HL-60 (cell line): ENCODE data around the gene FMO4.

ENCODE experiments used
- DNase-seq, 2 experiments: peaks; one replicate each; pipeline ENCODE4 v3.0.0-alpha.2; 2010 to 2020; ENCODE audit warnings: low read depth in 1 of 2, low spot score in 1 of 2
- H3K27ac ChIP-seq: fragments of 250-450 bp; sonication (Bioruptor Pico); replicated peaks from 2 replicates; pipeline ENCODE4 v1.5.1; 2020; ENCODE audit warnings: mild to moderate bottlenecking, moderate library complexity
- H3K27me3 ChIP-seq: fragments of 250-450 bp; sonication (Bioruptor Pico); 2 replicates; pipeline ENCODE4 v1.5.1; 2021; ENCODE audit warnings: mild to moderate bottlenecking, moderate library complexity; ENCODE audit not compliant: insufficient read depth, poor library complexity, severe bottlenecking
- H3K4me3 ChIP-seq: replicated peaks from 2 replicates; pipeline ENCODE4 v1.5.1; 2011; ENCODE audit warnings: mild to moderate bottlenecking, control low read depth, low read length; ENCODE audit not compliant: insufficient read depth
- GABPA ChIP-seq: IDR thresholded peaks from 2 replicates; pipeline ENCODE4 v1.6.1; 2012; ENCODE audit warnings: low read depth
- POLR2AphosphoS5 ChIP-seq: IDR thresholded peaks from 2 replicates; pipeline ENCODE4 v1.6.1; 2012; ENCODE audit warnings: low read depth
- SPI1 ChIP-seq: IDR thresholded peaks from 2 replicates; pipeline ENCODE4 v1.6.1; 2012; ENCODE audit warnings: low read depth, mild to moderate bottlenecking, borderline replicate concordance
- TF ChIP-seq, protein P1 (sequence below): IDR thresholded peaks from 2 replicates; pipeline ENCODE4 v1.6.1; 2012; ENCODE audit warnings: low read depth; ENCODE audit not compliant: insufficient replicate concordance
- TF ChIP-seq, protein P2 (sequence below): IDR thresholded peaks from one replicate; pipeline ENCODE4 v1.5.1; 2011; ENCODE audit warnings: low read length, control low read depth, inconsistent platforms; ENCODE audit not compliant: insufficient read depth

The FMO4 gene

DNA sequence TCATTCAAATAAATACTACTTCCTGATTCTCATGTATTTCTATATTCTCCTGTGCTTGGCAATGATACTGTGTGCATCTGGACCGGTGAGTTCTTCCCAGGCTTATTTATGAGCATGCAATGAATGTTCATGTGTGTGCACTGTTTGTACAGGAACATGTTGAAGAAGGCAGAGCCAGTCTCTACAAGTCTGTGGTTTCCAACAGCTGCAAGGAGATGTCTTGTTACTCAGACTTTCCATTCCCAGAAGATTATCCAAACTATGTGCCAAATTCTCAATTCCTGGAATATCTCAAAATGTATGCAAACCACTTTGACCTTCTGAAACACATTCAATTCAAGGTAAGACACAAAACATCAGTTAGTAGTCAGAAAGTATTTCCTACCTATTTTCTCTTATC, 46.6 kb upstream of the FMO4 start:
- H3K27ac ChIP-seq: no peak overlapping the region
- H3K4me3 ChIP-seq: no peak overlapping the region
- TF ChIP-seq POLR2AphosphoS5: no peak
- no peak for TF ChIP-seq SPI1
- TF ChIP-seq GABPA: no peak
- TF ChIP-seq, protein P1, sequence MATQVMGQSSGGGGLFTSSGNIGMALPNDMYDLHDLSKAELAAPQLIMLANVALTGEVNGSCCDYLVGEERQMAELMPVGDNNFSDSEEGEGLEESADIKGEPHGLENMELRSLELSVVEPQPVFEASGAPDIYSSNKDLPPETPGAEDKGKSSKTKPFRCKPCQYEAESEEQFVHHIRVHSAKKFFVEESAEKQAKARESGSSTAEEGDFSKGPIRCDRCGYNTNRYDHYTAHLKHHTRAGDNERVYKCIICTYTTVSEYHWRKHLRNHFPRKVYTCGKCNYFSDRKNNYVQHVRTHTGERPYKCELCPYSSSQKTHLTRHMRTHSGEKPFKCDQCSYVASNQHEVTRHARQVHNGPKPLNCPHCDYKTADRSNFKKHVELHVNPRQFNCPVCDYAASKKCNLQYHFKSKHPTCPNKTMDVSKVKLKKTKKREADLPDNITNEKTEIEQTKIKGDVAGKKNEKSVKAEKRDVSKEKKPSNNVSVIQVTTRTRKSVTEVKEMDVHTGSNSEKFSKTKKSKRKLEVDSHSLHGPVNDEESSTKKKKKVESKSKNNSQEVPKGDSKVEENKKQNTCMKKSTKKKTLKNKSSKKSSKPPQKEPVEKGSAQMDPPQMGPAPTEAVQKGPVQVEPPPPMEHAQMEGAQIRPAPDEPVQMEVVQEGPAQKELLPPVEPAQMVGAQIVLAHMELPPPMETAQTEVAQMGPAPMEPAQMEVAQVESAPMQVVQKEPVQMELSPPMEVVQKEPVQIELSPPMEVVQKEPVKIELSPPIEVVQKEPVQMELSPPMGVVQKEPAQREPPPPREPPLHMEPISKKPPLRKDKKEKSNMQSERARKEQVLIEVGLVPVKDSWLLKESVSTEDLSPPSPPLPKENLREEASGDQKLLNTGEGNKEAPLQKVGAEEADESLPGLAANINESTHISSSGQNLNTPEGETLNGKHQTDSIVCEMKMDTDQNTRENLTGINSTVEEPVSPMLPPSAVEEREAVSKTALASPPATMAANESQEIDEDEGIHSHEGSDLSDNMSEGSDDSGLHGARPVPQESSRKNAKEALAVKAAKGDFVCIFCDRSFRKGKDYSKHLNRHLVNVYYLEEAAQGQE: no peak
- TF ChIP-seq, protein P2, sequence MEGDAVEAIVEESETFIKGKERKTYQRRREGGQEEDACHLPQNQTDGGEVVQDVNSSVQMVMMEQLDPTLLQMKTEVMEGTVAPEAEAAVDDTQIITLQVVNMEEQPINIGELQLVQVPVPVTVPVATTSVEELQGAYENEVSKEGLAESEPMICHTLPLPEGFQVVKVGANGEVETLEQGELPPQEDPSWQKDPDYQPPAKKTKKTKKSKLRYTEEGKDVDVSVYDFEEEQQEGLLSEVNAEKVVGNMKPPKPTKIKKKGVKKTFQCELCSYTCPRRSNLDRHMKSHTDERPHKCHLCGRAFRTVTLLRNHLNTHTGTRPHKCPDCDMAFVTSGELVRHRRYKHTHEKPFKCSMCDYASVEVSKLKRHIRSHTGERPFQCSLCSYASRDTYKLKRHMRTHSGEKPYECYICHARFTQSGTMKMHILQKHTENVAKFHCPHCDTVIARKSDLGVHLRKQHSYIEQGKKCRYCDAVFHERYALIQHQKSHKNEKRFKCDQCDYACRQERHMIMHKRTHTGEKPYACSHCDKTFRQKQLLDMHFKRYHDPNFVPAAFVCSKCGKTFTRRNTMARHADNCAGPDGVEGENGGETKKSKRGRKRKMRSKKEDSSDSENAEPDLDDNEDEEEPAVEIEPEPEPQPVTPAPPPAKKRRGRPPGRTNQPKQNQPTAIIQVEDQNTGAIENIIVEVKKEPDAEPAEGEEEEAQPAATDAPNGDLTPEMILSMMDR: no peak
- no peaks in the 10 kb centered on the region for H3K27me3 ChIP-seq
- no peak for DNase-seq

DNA sequence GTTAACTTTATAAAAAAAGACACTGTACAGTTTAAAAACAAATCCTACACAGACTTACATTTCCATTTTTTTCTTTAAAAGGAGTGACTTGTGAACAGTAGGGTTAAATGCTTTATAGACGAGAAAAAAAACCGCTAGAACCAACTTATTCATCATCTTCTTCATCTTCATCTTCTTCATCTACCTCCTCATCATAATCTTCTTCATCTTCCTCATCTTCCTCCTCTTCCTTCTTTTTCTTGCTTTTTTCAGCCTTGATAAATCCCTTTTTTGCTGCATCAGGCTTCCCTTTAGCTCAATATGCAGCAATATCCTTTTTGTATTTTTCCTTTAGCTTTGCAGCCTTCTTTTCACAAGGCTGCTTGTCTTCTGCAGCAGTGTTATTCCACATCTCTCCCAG, 43.2 kb upstream of the FMO4 start:
- H3K4me3 ChIP-seq: no peak overlapping the region
- H3K27me3 ChIP-seq: no peaks in the 10 kb centered on the region
- H3K27ac ChIP-seq: no peak overlapping the region
- DNase-seq: no peak
- TF ChIP-seq SPI1 (no peak), GABPA (no peak), POLR2AphosphoS5 (no peak)
- TF ChIP-seq, protein P1: no peak
- TF ChIP-seq, protein P2: no peak

DNA sequence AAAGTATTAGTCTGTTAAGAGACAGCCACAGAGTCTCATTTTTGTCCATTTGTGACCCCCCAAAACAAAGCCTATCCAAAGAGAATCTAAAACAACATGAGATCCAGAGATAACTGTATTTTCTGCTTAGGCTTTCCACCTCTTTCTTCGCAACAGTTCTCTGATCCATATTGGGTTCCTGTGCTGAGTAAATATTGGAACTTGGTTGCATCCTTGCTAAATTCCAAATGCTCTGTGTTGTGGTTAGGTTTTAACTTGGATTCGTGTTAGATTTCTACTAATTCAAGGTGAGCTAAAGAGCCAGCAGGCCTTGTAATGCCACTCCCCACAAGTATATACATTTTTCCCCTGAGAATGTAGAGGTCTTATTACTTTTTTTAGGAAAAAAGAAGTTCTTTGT, 36.4 kb upstream of the FMO4 start:
- Histone ChIP-seq H3K27me3 (no peaks in the 10 kb centered on the region), H3K4me3 (no peak overlapping the region), H3K27ac (no peak overlapping the region)
- TF ChIP-seq, protein P1: no peak
- DNase-seq: no peak

DNA sequence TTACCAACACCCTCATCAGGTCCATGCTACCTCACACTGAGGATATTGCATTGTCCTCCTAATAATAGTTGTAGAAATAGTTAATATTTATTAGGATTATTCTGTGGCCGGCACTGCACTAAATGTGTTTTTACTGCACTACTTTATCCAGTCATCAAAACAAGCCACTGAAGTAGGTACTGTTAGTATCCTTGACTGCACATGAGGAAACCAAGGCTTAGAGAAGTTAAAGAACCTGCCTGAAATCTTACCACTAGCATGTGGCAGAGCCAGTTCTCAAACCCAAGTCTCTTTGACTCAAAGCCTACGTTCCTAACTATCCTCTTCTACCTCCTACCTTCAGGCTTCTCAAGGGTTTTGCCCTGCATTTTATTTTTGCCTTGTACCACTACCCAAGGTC, 34.7 kb upstream of the FMO4 start:
- TF ChIP-seq SPI1: no peak
- TF ChIP-seq, protein P1: no peak
- TF ChIP-seq, protein P2: no peak
- TF ChIP-seq POLR2AphosphoS5: no peak
- no peak for TF ChIP-seq GABPA
- H3K27me3 ChIP-seq: no peaks in the 10 kb centered on the region
- H3K27ac ChIP-seq: peak overlapping the region; percentile 70

More for the DNA sequence above, 34.7 kb upstream of the FMO4 start:
- no peak overlapping the region for H3K4me3 ChIP-seq
- DNase-seq: no peak
